Thoracic aorta (tissue), 2 donors: ENCODE measurements around the gene SPATA24. TPM values are rescaled to one million over a fixed set of nuclear protein-coding genes. Genes with fewer than 3 reads are reported as not detected.

Experiments
- ATAC-seq: fragments of 150-250 bp; one replicate; pipeline ENCODE4 v1.8.0; 2017; ENCODE audit warnings: low read depth; ENCODE audit not compliant: insufficient number of reproducible peaks, low FRiP score
- DNase-seq: peaks from one replicate; pipeline ENCODE4 v3.0.0-alpha.2; 2020; ENCODE audit warnings: low spot score
- H3K27ac ChIP-seq, 2 donors: fragments of 200-600 bp; sonication (generic); 1 replicate in 1 of 2; 2 replicates in 1 of 2; pipeline ENCODE4 v1.5.1; 2016; ENCODE audit warnings: mild to moderate bottlenecking in 2 of 2, moderate library complexity in 2 of 2
- H3K27me3 ChIP-seq: fragments of 200-600 bp; sonication (generic); replicated peaks from 2 replicates; pipeline ENCODE4 v1.6.0; 2016; ENCODE audit warnings: mild to moderate bottlenecking; ENCODE audit not compliant: insufficient read depth
- H3K36me3 ChIP-seq: fragments of 200-600 bp; sonication (generic); one replicate; pipeline ENCODE4 v1.5.1; 2016
- H3K4me1 ChIP-seq, 2 donors: fragments of 200-600 bp; sonication (generic); 1 replicate in 1 of 2; 2 replicates in 1 of 2; pipeline versions ENCODE4 v1.5.1 to v1.6.0; 2016; ENCODE audit warnings: low read depth in 2 of 2, mild to moderate bottlenecking in 1 of 2; ENCODE audit not compliant: control insufficient read depth in 1 of 2
- H3K4me3 ChIP-seq: fragments of 200-600 bp; sonication (generic); 2 replicates; pipeline ENCODE4 v1.5.1; 2016; ENCODE audit warnings: mild to moderate bottlenecking
- H3K9me3 ChIP-seq: fragments of 200-600 bp; sonication (generic); 2 replicates; pipeline ENCODE4 v1.5.1; 2016
- total RNA-seq, 2 donors: library from RNA; depleted of rRNA; stranded (reverse); fragments of >200 nt; gene quantifications; one replicate each; pipeline versions ENCODE4 v1.1.0 to v1.2.3, GENCODE V29; 2016
- TF ChIP-seq, protein P1 (sequence below): fragments of 200-600 bp; sonication (generic); IDR thresholded peaks from one replicate; pipeline ENCODE4 v1.5.1; 2019; ENCODE audit warnings: antibody characterized with exemption

SPATA24 gene
- total RNA-seq, 2 donors from 2014 or later = 1.2 to 11.6 TPM

GRCh38 chr5:139368613-139369012 is 35.3 kb downstream of the SPATA24 start:
- Histone ChIP-seq H3K4me3 (no peak overlapping the region), H3K27ac (no peak overlapping the region), H3K27me3 (no peaks in the 10 kb centered on the region), H3K36me3 (peaks cover 62% of the 10 kb centered on the region), H3K9me3 (no peaks in the 10 kb centered on the region), H3K4me1 (peaks cover 0 to 3% of the 10 kb centered on the region in 2 donors)
- ATAC-seq (no peak), DNase-seq (no peak)
- TF ChIP-seq, protein P1, sequence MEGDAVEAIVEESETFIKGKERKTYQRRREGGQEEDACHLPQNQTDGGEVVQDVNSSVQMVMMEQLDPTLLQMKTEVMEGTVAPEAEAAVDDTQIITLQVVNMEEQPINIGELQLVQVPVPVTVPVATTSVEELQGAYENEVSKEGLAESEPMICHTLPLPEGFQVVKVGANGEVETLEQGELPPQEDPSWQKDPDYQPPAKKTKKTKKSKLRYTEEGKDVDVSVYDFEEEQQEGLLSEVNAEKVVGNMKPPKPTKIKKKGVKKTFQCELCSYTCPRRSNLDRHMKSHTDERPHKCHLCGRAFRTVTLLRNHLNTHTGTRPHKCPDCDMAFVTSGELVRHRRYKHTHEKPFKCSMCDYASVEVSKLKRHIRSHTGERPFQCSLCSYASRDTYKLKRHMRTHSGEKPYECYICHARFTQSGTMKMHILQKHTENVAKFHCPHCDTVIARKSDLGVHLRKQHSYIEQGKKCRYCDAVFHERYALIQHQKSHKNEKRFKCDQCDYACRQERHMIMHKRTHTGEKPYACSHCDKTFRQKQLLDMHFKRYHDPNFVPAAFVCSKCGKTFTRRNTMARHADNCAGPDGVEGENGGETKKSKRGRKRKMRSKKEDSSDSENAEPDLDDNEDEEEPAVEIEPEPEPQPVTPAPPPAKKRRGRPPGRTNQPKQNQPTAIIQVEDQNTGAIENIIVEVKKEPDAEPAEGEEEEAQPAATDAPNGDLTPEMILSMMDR = no peak

DNA sequence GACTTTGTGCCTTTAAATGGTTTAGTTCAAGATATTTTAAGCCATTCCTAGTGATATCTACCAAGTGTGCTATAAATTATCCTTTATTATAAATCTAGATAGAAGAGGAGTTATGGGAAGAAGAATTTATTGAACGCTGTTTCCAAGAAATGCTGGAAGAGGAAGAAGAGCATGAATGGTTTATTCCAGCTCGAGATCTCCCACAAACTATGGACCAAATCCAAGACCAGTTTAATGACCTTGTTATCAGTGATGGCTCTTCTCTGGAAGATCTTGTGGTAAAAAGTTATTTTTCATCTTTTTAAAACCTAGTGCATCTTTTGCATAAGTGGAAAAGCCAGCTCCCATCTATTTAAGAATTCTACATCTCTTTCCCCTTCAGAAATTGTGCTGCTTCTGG is 39.4 kb downstream of the SPATA24 start:
- Histone ChIP-seq H3K36me3 (peaks cover 45% of the 10 kb centered on the region), H3K9me3 (no peaks in the 10 kb centered on the region), H3K27ac (no peak overlapping the region), H3K27me3 (no peaks in the 10 kb centered on the region), H3K4me3 (no peak overlapping the region), H3K4me1 (peaks cover 0 to 5% of the 10 kb centered on the region in 2 donors)
- TF ChIP-seq, protein P1 = no peak
- DNase-seq = no peak
- ATAC-seq = no peak

DNA sequence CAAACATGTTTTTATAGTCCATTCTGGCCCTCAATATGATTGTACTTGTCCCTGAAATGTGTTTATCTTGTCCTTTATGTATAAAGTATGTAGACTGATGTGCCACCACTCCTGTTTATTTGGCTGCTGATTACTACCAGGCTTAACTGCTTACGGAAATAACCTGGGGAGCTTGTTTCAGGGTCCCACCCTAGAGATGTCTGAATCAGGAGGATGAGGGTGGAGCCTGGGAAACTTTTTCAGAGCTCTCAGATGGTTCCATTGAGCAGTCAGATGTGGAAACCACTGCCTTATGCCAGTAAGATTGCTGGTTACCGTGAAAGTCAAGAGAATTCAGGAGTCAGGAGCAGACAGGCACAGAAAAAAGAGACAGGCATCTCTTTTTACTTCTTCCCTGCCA is 40.0 kb downstream of the SPATA24 start:
- Histone ChIP-seq H3K9me3 (no peaks in the 10 kb centered on the region), H3K4me1 (peaks cover 0 to 5% of the 10 kb centered on the region in 2 donors), H3K27ac (no peak overlapping the region), H3K36me3 (peaks cover 41% of the 10 kb centered on the region), H3K27me3 (no peaks in the 10 kb centered on the region), H3K4me3 (no peak overlapping the region)
- no peak for ATAC-seq
- TF ChIP-seq, protein P1 = no peak
- no peak for DNase-seq

- no peak for ATAC-seq
- no peak for DNase-seq
These were observed 42.0 kb downstream of the SPATA24 start for GRCh38 chr5:139361835-139362429.

DNA sequence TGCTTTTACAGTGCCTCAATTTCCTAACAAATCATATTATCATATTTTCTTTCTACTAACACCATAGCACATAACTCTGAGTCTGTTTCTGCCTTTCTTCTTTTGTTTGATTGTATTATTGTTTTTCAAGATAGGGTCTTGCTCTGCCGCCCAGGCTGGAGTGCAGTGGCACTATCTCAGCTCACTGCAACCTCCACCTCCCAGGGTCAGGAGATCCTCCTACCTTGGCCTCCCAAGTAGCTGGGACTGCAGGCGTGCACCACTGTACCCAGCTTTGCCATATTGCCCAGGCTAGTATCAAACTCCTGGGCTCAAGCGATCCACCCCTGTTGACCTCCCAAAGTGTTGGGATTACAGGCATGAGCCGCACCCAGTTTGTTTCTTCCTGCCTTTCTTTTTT is 43.5 kb downstream of the SPATA24 start:
- Histone ChIP-seq H3K36me3 (peaks cover 12% of the 10 kb centered on the region), H3K27me3 (no peaks in the 10 kb centered on the region), H3K4me3 (no peak overlapping the region), H3K9me3 (no peaks in the 10 kb centered on the region), H3K4me1 (peaks cover 0 to 5% of the 10 kb centered on the region in 2 donors), H3K27ac (no peak overlapping the region)
- DNase-seq (no peak), ATAC-seq (no peak)
- TF ChIP-seq, protein P1 = no peak

More at GRCh38 chr5:139361835-139362429, 42.0 kb downstream of the SPATA24 start:
- no peak overlapping the region for H3K27ac ChIP-seq
- TF ChIP-seq, protein P1 = no peak
- H3K4me1 ChIP-seq = peaks cover 0 to 5% of the 10 kb centered on the region in 2 donors
- no peaks in the 10 kb centered on the region for H3K9me3 ChIP-seq
- no peak overlapping the region for H3K4me3 ChIP-seq
- no peaks in the 10 kb centered on the region for H3K27me3 ChIP-seq
- peaks cover 26% of the 10 kb centered on the region for H3K36me3 ChIP-seq
